T follicular helper cell (primary cell): ENCODE results near the gene CEP170B.
"Not testable (repeated sequence)": the region's sequence is repeated elsewhere in the genome, so short reads cannot be mapped to it uniquely, and the experiment has no call there.

Source experiments
- DNase-seq: peaks from one replicate; pipeline ENCODE4 v3.0.0-alpha.2; 2020; ENCODE audit warnings: low read depth

CEP170B gene

GRCh38 chr14:104912053-104912452 is 47.0 kb downstream of the CEP170B start:
- no peak for DNase-seq

GRCh38 chr14:104913435-104913834 is 48.4 kb downstream of the CEP170B start:
- no peak for DNase-seq

GRCh38 chr14:104917116-104917515 is 52.0 kb downstream of the CEP170B start:
- no peak for DNase-seq

GRCh38 chr14:104917993-104918392 is 52.9 kb downstream of the CEP170B start:
- no peak for DNase-seq

GRCh38 chr14:104919152-104919992 is 54.3 kb downstream of the CEP170B start:
- not testable (repeated sequence) for DNase-seq

GRCh38 chr14:104919993-104920315 is 54.9 kb downstream of the CEP170B start:
- no peak for DNase-seq

- DNase-seq = no peak
Observed at GRCh38 chr14:104923640-104924420, 58.8 kb downstream of the CEP170B start.

GRCh38 chr14:104924421-104925213 is 59.5 kb downstream of the CEP170B start, which contains the start of gene PLD4:
PLD4 (plus strand) TSS chr14:104924879; CDS start chr14:104927141, 2,262 bp downstream.
- no peak for DNase-seq

- no peak for DNase-seq
Observed at GRCh38 chr14:104925214-104925854, 60.3 kb downstream of the CEP170B start.

- DNase-seq = no peak
Observed at GRCh38 chr14:104925855-104926609, 61.0 kb downstream of the CEP170B start.

GRCh38 chr14:104926619-104927431 is 61.8 kb downstream of the CEP170B start:
- DNase-seq = no peak

GRCh38 chr14:104927432-104927816 is 62.4 kb downstream of the CEP170B start:
- DNase-seq = no peak

- no peak for DNase-seq
Observed at GRCh38 chr14:104927901-104928300, 62.8 kb downstream of the CEP170B start.

GRCh38 chr14:104928391-104929133 is 63.5 kb downstream of the CEP170B start:
- no peak for DNase-seq

GRCh38 chr14:104929268-104930230 is 64.5 kb downstream of the CEP170B start:
- no peak for DNase-seq

GRCh38 chr14:104930526-104931303 is 65.6 kb downstream of the CEP170B start:
- no peak for DNase-seq

GRCh38 chr14:104931304-104931770 is 66.3 kb downstream of the CEP170B start:
- DNase-seq = no peak
